ENCODE data around the gene SLC9C1. TPM values are rescaled to one million over a fixed set of nuclear protein-coding genes. Genes with fewer than 3 reads are reported as not detected.

Gene SLC9C1
- total RNA-seq, 1 donor from 2014 or later: not detected

DNA sequence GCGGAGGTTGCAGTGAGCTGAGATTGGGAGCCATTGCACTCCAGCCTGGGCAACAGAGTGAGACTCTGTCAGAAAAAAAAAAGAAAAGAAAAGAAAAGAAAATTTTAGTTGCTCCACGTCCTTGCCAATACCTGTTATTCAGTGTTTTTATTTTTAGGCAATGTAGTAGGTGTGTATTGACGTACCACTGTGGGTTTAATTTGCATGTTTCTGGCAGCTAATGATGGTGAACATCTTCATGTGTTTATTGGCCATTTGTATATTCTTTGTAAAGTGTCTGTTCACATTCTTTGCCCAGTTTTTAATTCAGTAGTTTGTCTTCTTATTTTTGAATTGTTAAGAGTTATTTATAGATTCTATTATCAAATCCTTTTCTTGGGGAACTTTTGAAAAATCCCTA is 122.9 kb downstream of the SLC9C1 start:
- H3K4me3 ChIP-seq (ENCODE audit: low read depth, low read length): no peak overlapping the region
- TF ChIP-seq, protein P1, sequence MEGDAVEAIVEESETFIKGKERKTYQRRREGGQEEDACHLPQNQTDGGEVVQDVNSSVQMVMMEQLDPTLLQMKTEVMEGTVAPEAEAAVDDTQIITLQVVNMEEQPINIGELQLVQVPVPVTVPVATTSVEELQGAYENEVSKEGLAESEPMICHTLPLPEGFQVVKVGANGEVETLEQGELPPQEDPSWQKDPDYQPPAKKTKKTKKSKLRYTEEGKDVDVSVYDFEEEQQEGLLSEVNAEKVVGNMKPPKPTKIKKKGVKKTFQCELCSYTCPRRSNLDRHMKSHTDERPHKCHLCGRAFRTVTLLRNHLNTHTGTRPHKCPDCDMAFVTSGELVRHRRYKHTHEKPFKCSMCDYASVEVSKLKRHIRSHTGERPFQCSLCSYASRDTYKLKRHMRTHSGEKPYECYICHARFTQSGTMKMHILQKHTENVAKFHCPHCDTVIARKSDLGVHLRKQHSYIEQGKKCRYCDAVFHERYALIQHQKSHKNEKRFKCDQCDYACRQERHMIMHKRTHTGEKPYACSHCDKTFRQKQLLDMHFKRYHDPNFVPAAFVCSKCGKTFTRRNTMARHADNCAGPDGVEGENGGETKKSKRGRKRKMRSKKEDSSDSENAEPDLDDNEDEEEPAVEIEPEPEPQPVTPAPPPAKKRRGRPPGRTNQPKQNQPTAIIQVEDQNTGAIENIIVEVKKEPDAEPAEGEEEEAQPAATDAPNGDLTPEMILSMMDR (conservative IDR thresholded peaks at IDR 0.05; ENCODE audit: low read depth, low read length): no peak
- no peak for DNase-seq (ENCODE audit: low read depth)

DNA sequence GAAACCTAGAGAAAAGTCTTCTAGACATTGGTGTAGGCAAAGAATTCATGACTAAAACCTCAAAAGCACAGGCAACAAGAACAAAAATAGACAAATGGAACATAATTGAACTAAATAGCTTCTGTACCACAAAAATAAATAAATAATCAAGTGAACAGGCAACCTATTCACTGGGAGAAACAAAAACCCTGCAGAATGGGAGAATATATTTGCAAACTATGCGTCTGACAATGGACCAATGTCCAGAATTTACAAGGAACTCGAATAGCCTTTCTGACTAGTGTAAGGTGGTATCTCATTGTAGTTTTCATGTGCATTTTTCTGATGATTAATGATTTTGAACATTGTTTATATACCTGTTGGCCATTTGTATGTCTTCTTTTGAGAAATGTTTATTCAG is 124.0 kb downstream of the SLC9C1 start:
- H3K4me3 ChIP-seq (ENCODE audit: low read depth, low read length): no peak overlapping the region
- TF ChIP-seq, protein P1 (conservative IDR thresholded peaks at IDR 0.05; ENCODE audit: low read depth, low read length): no peak
- no peak for DNase-seq (ENCODE audit: low read depth)

DNA sequence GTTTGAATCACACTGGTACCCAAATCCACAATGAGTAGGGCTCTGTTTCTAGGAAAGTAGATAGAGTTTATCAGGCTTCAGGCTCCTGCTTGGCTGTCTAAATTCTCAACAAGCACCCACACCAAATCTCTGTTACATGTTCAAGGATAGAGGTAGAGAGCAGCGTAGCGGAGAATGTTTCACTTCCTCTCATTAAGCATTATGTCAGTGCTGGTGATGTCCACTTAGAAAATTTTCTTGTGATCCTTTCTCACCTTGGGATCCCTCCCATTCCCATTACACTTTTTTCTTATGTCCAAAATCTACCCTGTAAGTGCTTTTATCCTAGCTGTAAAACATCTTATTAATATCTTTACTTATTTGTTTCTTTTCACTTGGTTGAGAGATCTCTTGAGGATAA is 126.3 kb downstream of the SLC9C1 start:
- H3K4me3 ChIP-seq (ENCODE audit: low read depth, low read length): no peak overlapping the region
- no peak for DNase-seq (ENCODE audit: low read depth)
- TF ChIP-seq, protein P1 (conservative IDR thresholded peaks at IDR 0.05; ENCODE audit: low read depth, low read length): no peak

- no peak overlapping the region for H3K4me3 ChIP-seq (ENCODE audit: low read depth, low read length)
- TF ChIP-seq, protein P1 (conservative IDR thresholded peaks at IDR 0.05; ENCODE audit: low read depth, low read length): no peak
- peak; percentile 41 for DNase-seq (ENCODE audit: low read depth)
Measured at GRCh38 chr3:112149136-112149535, 144.9 kb downstream of the SLC9C1 start.

DNA sequence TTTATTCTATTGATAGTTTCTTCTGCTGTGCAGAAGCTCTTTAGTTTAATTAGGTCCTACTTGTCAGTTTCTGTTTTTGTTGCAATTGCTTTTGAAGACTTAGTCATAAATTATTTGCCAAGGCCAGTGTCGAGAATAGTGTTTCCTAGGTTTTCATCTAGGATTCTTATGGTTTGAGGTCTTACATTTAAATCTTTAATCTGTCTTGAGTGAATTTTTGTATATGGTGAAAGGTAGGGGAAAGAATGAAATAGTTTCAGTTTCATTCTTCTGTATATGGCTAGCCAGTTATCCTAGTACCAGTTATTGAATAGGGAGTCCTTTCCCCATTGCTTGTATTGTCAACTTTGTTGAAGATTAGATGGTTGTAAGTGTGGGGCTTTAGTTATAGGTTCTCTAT is 150.3 kb downstream of the SLC9C1 start:
- no peak overlapping the region for H3K4me3 ChIP-seq (ENCODE audit: low read depth, low read length)
- no peak for DNase-seq (ENCODE audit: low read depth)
- TF ChIP-seq, protein P1 (conservative IDR thresholded peaks at IDR 0.05; ENCODE audit: low read depth, low read length): no peak

DNA sequence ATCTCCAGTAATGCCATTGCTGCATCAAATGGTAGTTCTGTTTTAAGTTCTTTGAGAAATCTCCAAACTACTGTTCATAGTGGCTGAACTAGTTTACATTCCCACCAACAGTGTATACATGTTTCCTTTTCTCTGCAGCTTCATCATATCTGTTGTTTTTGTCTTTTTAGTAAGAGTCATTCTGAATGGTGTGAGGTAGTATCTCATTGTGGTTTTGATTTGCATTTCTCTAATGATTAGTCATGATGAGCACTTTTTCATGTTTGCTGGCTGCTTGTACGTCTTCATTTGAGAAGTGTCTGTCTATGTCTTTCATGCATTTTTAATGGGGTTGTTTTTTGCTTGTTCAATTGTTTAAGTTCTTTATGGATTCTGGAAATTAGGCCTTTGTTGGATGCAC is 150.8 kb downstream of the SLC9C1 start:
- no peak for DNase-seq (ENCODE audit: low read depth)
- no peak overlapping the region for H3K4me3 ChIP-seq (ENCODE audit: low read depth, low read length)
- TF ChIP-seq, protein P1 (conservative IDR thresholded peaks at IDR 0.05; ENCODE audit: low read depth, low read length): no peak

- DNase-seq (ENCODE audit: low read depth): no peak
- TF ChIP-seq, protein P1 (conservative IDR thresholded peaks at IDR 0.05; ENCODE audit: low read depth, low read length): no peak
- H3K4me3 ChIP-seq (ENCODE audit: low read depth, low read length): no peak overlapping the region
Measured at GRCh38 chr3:112141293-112141692, 152.7 kb downstream of the SLC9C1 start.
